ENCODE measurements around the gene NR2F1-AS1. TPM values are rescaled to one million over a fixed set of nuclear protein-coding genes. Genes with fewer than 3 reads are reported as not detected.

The NR2F1-AS1 gene
- total and polyA plus RNA-seq, 2 donors (not counting 3 experiments of a cell fraction or from before 2014, with no cell fraction given), result 4.2 to 13.8 TPM

DNA sequence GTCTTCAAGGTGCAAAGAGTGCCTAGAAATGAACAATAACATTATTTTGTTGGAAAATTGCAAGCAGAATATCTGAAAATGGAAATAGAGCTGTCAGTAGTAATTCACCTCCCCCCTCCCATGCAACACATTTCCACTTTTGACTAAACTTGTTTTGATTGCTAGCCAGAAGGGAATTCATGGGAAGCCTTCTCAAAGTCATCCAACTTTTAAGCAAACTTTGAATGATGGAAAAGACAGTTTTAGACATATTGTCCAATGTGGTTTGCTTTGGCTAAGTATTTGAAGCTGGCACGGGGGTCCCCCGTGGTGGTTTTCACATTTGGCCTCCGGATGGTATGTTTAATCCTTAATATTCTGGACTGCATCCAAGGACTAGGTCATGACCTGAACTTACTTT is 9.5 kb upstream of the NR2F1-AS1 start:
- POLR2A ChIA-PET, result no interaction called here
- peaks cover 4 to 10% of the 10 kb centered on the region in 2 experiments for H3K36me3 ChIP-seq (ENCODE audit: control insufficient read depth in 2 of 2, extremely low read depth in 1 of 2, insufficient read depth in 2 of 2, low read length in 2 of 2)
- H3K9me1 ChIP-seq (replicated peaks; ENCODE audit: control insufficient read depth, extremely low read depth, insufficient read depth, low read length), result no peaks in the 10 kb centered on the region
- H3K79me2 ChIP-seq (ENCODE audit: control insufficient read depth, insufficient read depth, low read length), result peaks cover 69% of the 10 kb centered on the region
- H3K9me3 ChIP-seq (replicated peaks; ENCODE audit: control insufficient read depth, insufficient read depth, low read length), result no peaks in the 10 kb centered on the region
- peaks cover 14% of the 10 kb centered on the region for H3K4me1 ChIP-seq (ENCODE audit: control insufficient read depth, extremely low read depth, insufficient read depth, low read length)
- no peak overlapping the region for H3K4me3 ChIP-seq (replicated peaks in 1 of 3; ENCODE audit: insufficient read depth in 1 of 3, low read depth in 1 of 3, low read length in 3 of 3)
- no peak overlapping the region for H3K27ac ChIP-seq (ENCODE audit: insufficient read depth, low read depth, low read length)
- H3K9ac ChIP-seq (replicated peaks; ENCODE audit: extremely low read depth, insufficient read depth, low read length), result no peak overlapping the region
- H4K20me1 ChIP-seq (replicated peaks; ENCODE audit: control insufficient read depth, extremely low read depth, insufficient read depth, low read length), result no peaks in the 10 kb centered on the region
- no peaks in the 10 kb centered on the region for H3K27me3 ChIP-seq (ENCODE audit: control insufficient read depth in 2 of 2, insufficient read depth in 2 of 2, low read length in 2 of 2)
- H3K4me2 ChIP-seq (ENCODE audit: insufficient read depth, low read length), result no peak overlapping the region
- dilution Hi-C loops (cut with MboI; ENCODE audit: extremely low pct_ligation_motif_present, low sequenced_read_pairs) (no loop called here), intact Hi-C loops (cut with micrococcal nuclease) (no loop called here)
- no TSS peak for BruUV-seq (replicated peaks)
- DNase-seq (ENCODE audit: low read depth, low spot score) (no peak), FAIRE-seq (peak; percentile 68)
- H2AFZ ChIP-seq (ENCODE audit: low read depth, low read length), result no peak overlapping the region
- CTCF ChIA-PET, result interaction anchor here (1.1 to 1.9 kb wide), 4 partner anchors 7 to 211 kb away, joined by 3 to 9 read pairs (median 5); partner anchors contain the start of gene NR2F1
- no peak for TF ChIP-seq POLR2A (IDR thresholded peaks at IDR 0.05; ENCODE audit: low read depth, low read length)
- TF ChIP-seq, protein P1, sequence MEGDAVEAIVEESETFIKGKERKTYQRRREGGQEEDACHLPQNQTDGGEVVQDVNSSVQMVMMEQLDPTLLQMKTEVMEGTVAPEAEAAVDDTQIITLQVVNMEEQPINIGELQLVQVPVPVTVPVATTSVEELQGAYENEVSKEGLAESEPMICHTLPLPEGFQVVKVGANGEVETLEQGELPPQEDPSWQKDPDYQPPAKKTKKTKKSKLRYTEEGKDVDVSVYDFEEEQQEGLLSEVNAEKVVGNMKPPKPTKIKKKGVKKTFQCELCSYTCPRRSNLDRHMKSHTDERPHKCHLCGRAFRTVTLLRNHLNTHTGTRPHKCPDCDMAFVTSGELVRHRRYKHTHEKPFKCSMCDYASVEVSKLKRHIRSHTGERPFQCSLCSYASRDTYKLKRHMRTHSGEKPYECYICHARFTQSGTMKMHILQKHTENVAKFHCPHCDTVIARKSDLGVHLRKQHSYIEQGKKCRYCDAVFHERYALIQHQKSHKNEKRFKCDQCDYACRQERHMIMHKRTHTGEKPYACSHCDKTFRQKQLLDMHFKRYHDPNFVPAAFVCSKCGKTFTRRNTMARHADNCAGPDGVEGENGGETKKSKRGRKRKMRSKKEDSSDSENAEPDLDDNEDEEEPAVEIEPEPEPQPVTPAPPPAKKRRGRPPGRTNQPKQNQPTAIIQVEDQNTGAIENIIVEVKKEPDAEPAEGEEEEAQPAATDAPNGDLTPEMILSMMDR (IDR thresholded peaks at IDR 0.05; ENCODE audit: extremely low read depth in 1 of 2, insufficient read depth in 1 of 2, low read depth in 1 of 2, low read length in 2 of 2), result no peak
- TF ChIP-seq, protein P2, sequence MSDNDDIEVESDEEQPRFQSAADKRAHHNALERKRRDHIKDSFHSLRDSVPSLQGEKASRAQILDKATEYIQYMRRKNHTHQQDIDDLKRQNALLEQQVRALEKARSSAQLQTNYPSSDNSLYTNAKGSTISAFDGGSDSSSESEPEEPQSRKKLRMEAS (IDR thresholded peaks at IDR 0.05; ENCODE audit: insufficient read depth, insufficient read length), result no peak
- TF ChIP-seq POLR2AphosphoS5 (IDR thresholded peaks at IDR 0.05; ENCODE audit: insufficient read depth, low read depth, low read length), result no peak
- TF ChIP-seq FOS (IDR thresholded peaks at IDR 0.05; ENCODE audit: borderline replicate concordance, insufficient read depth, low read length), result no peak
- no peak for TF ChIP-seq JUN (IDR thresholded peaks at IDR 0.05; ENCODE audit: borderline replicate concordance, insufficient read depth, insufficient read length, low read depth)
- no peak for TF ChIP-seq EZH2 (IDR thresholded peaks at IDR 0.05; ENCODE audit: borderline replicate concordance, low read depth, low read length, severe bottlenecking)
- no peak for TF ChIP-seq GATA2 (IDR thresholded peaks at IDR 0.05; ENCODE audit: insufficient read depth, insufficient read length, low read depth, low read length)
- TF ChIP-seq MYC (IDR thresholded peaks at IDR 0.05; ENCODE audit: low read depth, low read length), result no peak
